ENCODE measurements around the gene SKAP2. TPM values are rescaled to one million over a fixed set of nuclear protein-coding genes. Genes with fewer than 3 reads are reported as not detected.

Gene SKAP2
- polyA plus RNA-seq, 2 of the 4 experiments (the other 2 are of a cell fraction): 18.7 to 23.0 TPM

- ATAC-seq: no peak
- no peak for TF ChIP-seq HDAC2 (IDR thresholded peaks at IDR 0.05)
- Histone ChIP-seq H3K4me3 (no peak overlapping the region), H3K4me2 (no peak overlapping the region), H3K27ac (no peak overlapping the region), H3K9me3 (no peaks in the 10 kb centered on the region), H3K4me1 (no peaks in the 10 kb centered on the region)
- CTCF ChIA-PET: interaction anchor here (0.7 to 13.6 kb wide), 7 partner anchors 9 to 490 kb away, joined by 3 to 228 read pairs (median 4); no protein-coding TSS in a partner anchor
- WGBS (ENCODE audit: missing lambda C conversion rate): 57% methylated on average over 3 of the region's 3 CpGs
- POLR2A ChIA-PET: no interaction called here
- no peak for FAIRE-seq
- no peak for DNase-seq (ENCODE audit: low read depth in 1 of 2, low spot score in 1 of 2)
These were observed 205.3 kb downstream of the SKAP2 start for GRCh38 chr7:26659121-26659520.

GRCh38 chr7:26658389-26659084 is 205.9 kb downstream of the SKAP2 start:
- no peak for TF ChIP-seq CHD2 (IDR thresholded peaks at IDR 0.05; ENCODE audit: low read length, partially characterized antibody)
- no peak for TF ChIP-seq KDM1A (IDR thresholded peaks at IDR 0.05; ENCODE audit: low read depth)
- no peak for TF ChIP-seq RAD21 (conservative IDR thresholded peaks at IDR 0.05 in 1 of 2, IDR thresholded peaks at IDR 0.05 in 1 of 2)
- TF ChIP-seq USF2 (IDR thresholded peaks at IDR 0.05): no peak
- no peak for TF ChIP-seq ZC3H11A (IDR thresholded peaks at IDR 0.05)
- TF ChIP-seq CHD4 (IDR thresholded peaks at IDR 0.05; ENCODE audit: borderline replicate concordance): no peak
- no peak for TF ChIP-seq MAX (IDR thresholded peaks at IDR 0.05)
- no peak for TF ChIP-seq RFX5 (IDR thresholded peaks at IDR 0.05)
- TF ChIP-seq CBX8 (IDR thresholded peaks at IDR 0.05): no peak
- TF ChIP-seq POLR2AphosphoS2 (conservative IDR thresholded peaks at IDR 0.05; ENCODE audit: low read length): no peak
- TF ChIP-seq MAFK (IDR thresholded peaks at IDR 0.05; ENCODE audit: partially characterized antibody): no peak
- TF ChIP-seq JUN (IDR thresholded peaks at IDR 0.05): no peak
- no peak for TF ChIP-seq HEYL (CRISPR knock-in tag; IDR thresholded peaks at IDR 0.05)
- no peak for DNase-seq (ENCODE audit: low read depth in 1 of 2, low spot score in 1 of 2)
- H3K4me1 ChIP-seq: no peaks in the 10 kb centered on the region
- ChIA-PET CTCF (interaction anchor here (1.4 to 13.6 kb wide), 5 partner anchors 10 to 491 kb away, joined by 3 to 228 read pairs (median 5); no protein-coding TSS in a partner anchor), POLR2A (no interaction called here)
- no peak overlapping the region for H3K4me3 ChIP-seq
- no peak overlapping the region for H3K27ac ChIP-seq
- H3K9me3 ChIP-seq: no peaks in the 10 kb centered on the region
- no peak overlapping the region for H3K4me2 ChIP-seq
- no peak for FAIRE-seq
- no peak for ATAC-seq
- WGBS (ENCODE audit: missing lambda C conversion rate): 72% methylated on average over 7 of the region's 7 CpGs

GRCh38 chr7:26657686-26658388 is 206.6 kb downstream of the SKAP2 start:
- no peak overlapping the region for H3K27ac ChIP-seq
- TF ChIP-seq HOXB13 (CRISPR knock-in tag; IDR thresholded peaks at IDR 0.05; ENCODE audit: low read depth): no peak
- no peak for TF ChIP-seq POLR2AphosphoS2 (conservative IDR thresholded peaks at IDR 0.05; ENCODE audit: low read length)
- TF ChIP-seq EP300 (IDR thresholded peaks at IDR 0.05): no peak
- TF ChIP-seq USF2 (IDR thresholded peaks at IDR 0.05): no peak
- TF ChIP-seq EHMT2 (IDR thresholded peaks at IDR 0.05; ENCODE audit: low read depth): no peak
- TF ChIP-seq ZSCAN20 (CRISPR knock-in tag; IDR thresholded peaks at IDR 0.05): no peak
- TF ChIP-seq CEBPB (IDR thresholded peaks at IDR 0.05): no peak
- TF ChIP-seq FOSB (CRISPR knock-in tag; IDR thresholded peaks at IDR 0.05): no peak
- TF ChIP-seq TP53 (CRISPR knock-in tag; IDR thresholded peaks at IDR 0.05): no peak
- TF ChIP-seq JUNB (IDR thresholded peaks at IDR 0.05): no peak
- no peak for TF ChIP-seq ATOH8 (CRISPR knock-in tag; IDR thresholded peaks at IDR 0.05; ENCODE audit: low read depth)
- TF ChIP-seq ZNF302 (CRISPR knock-in tag; IDR thresholded peaks at IDR 0.05): no peak
- no peak for TF ChIP-seq ESRRA (IDR thresholded peaks at IDR 0.05; ENCODE audit: borderline replicate concordance, low read length)
- TF ChIP-seq PBX3 (IDR thresholded peaks at IDR 0.05): no peak
- TF ChIP-seq JUN (IDR thresholded peaks at IDR 0.05): no peak
- FAIRE-seq: no peak
- WGBS (ENCODE audit: missing lambda C conversion rate): 75% methylated on average over 15 of the region's 15 CpGs
- no peaks in the 10 kb centered on the region for H3K4me1 ChIP-seq
- no peaks in the 10 kb centered on the region for H3K9me3 ChIP-seq
- DNase-seq (ENCODE audit: low read depth in 1 of 2, low spot score in 1 of 2): no peak
- no peak for ATAC-seq
- no peak overlapping the region for H3K4me2 ChIP-seq
- no peak overlapping the region for H3K4me3 ChIP-seq
- CTCF ChIA-PET: interaction anchor here (1.4 to 13.6 kb wide), 5 partner anchors 10 to 491 kb away, joined by 3 to 228 read pairs (median 5); no protein-coding TSS in a partner anchor
- POLR2A ChIA-PET: no interaction called here

All from A549 (cell line).